ENCODE data around the gene CFAP53.

The CFAP53 gene

DNA sequence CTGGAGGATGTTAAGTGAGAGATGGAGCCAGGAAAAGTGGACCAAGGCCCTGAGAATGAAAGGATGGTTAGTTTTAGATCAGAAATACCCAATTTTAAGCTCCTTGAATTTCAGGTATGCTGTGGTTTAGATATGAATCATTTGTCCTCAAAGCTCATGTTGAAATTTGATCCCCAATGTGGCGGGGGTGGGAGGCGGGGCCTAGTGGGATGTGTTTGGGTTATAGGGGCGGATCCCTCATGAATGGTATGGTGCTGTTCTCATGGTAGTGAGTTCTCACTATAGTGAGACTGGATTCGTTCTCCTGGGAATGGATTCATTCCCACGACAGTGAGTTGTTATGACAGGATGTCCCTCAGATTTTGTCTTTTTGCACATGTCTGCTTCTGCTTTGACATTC is 82.7 kb downstream of the CFAP53 start:
- DNase-seq = no peak
- H3K27ac Mint-ChIP-seq = no peak overlapping the region
- H3K36me3 Mint-ChIP-seq (ENCODE audit: low read depth) = no peaks in the 10 kb centered on the region
- H3K9me3 Mint-ChIP-seq = no peaks in the 10 kb centered on the region
- H3K4me3 Mint-ChIP-seq = no peak overlapping the region
- H3K27me3 Mint-ChIP-seq (ENCODE audit: low read depth, poor library complexity) = peaks cover 54% of the 10 kb centered on the region
- peaks cover 7% of the 10 kb centered on the region for H3K4me1 Mint-ChIP-seq
- no peak for TF ChIP-seq CTCF (IDR thresholded peaks at IDR 0.05)

- Mint-ChIP-seq H3K4me3 (no peak overlapping the region), H3K4me1 (peaks cover 9% of the 10 kb centered on the region), H3K9me3 (no peaks in the 10 kb centered on the region), H3K27me3 (ENCODE audit: low read depth, poor library complexity) (peaks cover 51% of the 10 kb centered on the region), H3K36me3 (ENCODE audit: low read depth) (no peaks in the 10 kb centered on the region), H3K27ac (no peak overlapping the region)
- no peak for DNase-seq
- no peak for TF ChIP-seq CTCF (IDR thresholded peaks at IDR 0.05)
These were observed 83.8 kb downstream of the CFAP53 start for GRCh38 chr18:50182511-50182910.

DNA sequence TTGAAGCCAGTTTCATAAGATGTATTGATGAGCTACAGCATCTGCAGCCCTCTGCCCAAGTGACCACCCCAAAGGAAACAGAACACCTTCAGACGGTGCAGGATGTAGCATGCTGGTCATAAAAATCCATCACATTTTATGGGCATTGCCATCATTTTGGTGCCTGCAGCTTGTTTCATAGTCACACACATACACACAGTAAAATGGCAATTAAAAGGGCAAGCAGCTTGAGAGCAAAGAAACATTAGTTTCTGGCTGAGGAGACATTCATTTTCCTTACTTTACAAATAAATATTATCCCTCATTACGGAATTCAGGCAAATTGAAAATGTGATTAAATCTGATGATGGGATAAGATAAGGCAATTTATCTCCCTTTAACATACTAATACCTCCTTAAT is 84.7 kb downstream of the CFAP53 start:
- DNase-seq = no peak
- no peak overlapping the region for H3K4me3 Mint-ChIP-seq
- H3K9me3 Mint-ChIP-seq = no peaks in the 10 kb centered on the region
- TF ChIP-seq CTCF (IDR thresholded peaks at IDR 0.05) = no peak
- peaks cover 53% of the 10 kb centered on the region for H3K27me3 Mint-ChIP-seq (ENCODE audit: low read depth, poor library complexity)
- no peaks in the 10 kb centered on the region for H3K36me3 Mint-ChIP-seq (ENCODE audit: low read depth)
- H3K4me1 Mint-ChIP-seq = peaks cover 12% of the 10 kb centered on the region
- H3K27ac Mint-ChIP-seq = no peak overlapping the region

- no peaks in the 10 kb centered on the region for H3K36me3 Mint-ChIP-seq (ENCODE audit: low read depth)
- no peak overlapping the region for H3K4me3 Mint-ChIP-seq
- peaks cover 12% of the 10 kb centered on the region for H3K4me1 Mint-ChIP-seq
- TF ChIP-seq CTCF (IDR thresholded peaks at IDR 0.05) = no peak
- peaks cover 67% of the 10 kb centered on the region for H3K27me3 Mint-ChIP-seq (ENCODE audit: low read depth, poor library complexity)
- no peak overlapping the region for H3K27ac Mint-ChIP-seq
- no peaks in the 10 kb centered on the region for H3K9me3 Mint-ChIP-seq
- no peak for DNase-seq
These were observed 86.8 kb downstream of the CFAP53 start for GRCh38 chr18:50179465-50179864.

DNA sequence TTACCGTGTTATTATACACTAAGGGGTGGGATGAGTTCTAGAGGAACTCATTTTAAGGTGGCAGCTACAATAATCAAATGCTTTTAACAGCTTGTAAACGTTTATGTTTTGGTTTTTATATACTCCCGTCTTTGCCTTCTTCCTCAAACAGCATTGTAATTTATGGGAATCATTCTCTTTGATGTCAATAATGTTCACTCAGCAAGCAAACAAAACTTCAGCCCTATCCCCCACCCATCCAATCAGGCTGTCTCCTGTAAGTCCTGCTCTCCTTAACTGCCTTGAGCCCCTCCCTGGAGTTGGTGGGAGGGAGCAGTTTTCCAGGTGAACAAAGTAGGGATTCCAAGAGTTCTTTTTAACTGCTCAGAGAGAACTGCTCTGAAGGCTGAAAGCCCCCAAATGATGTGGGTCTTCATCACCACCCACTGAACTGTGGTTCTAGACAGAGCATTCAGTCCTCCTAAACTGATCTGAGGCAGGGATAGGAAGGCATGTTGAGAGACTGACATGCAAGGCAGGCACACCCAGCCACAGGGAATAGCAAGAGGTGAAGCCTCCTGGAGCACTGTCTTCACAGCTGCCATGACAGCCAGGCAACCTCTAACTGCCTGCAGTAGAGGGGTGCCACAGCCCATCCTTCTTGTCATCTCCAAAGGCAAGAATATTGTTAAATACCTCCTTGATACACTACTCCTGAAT is 88.9 kb downstream of the CFAP53 start:
- H3K4me3 Mint-ChIP-seq = no peak overlapping the region

More for the DNA sequence above, 88.9 kb downstream of the CFAP53 start:
- Mint-ChIP-seq H3K27ac (no peak overlapping the region), H3K36me3 (ENCODE audit: low read depth) (no peaks in the 10 kb centered on the region), H3K4me1 (peaks cover 8% of the 10 kb centered on the region), H3K27me3 (ENCODE audit: low read depth, poor library complexity) (peaks cover 75% of the 10 kb centered on the region), H3K9me3 (no peaks in the 10 kb centered on the region)
- no peak for TF ChIP-seq CTCF (IDR thresholded peaks at IDR 0.05)
- no peak for DNase-seq
